ENCODE data around the gene LRCH1. TPM values are rescaled to one million over a fixed set of nuclear protein-coding genes. Genes with fewer than 3 reads are reported as not detected.

Gene LRCH1
- total and polyA plus RNA-seq, 5 donors from 2014 or later = 2.6 to 23.5 (median 3.4) TPM

GRCh38 chr13:46565808-46566750 is 13.1 kb downstream of the LRCH1 start:
- Histone ChIP-seq H3K4me3 (ENCODE audit: low read depth, low read length) (no peak overlapping the region), H3K27me3 (ENCODE audit: control insufficient read depth, insufficient read depth, low read length) (no peaks in the 10 kb centered on the region), H3K27ac (ENCODE audit: insufficient read depth, low read length, poor library complexity, severe bottlenecking) (no peak overlapping the region), H3K4me1 (ENCODE audit: control insufficient read depth, insufficient read depth, low read length, poor library complexity, severe bottlenecking) (no peaks in the 10 kb centered on the region), H3K9me3 (ENCODE audit: control insufficient read depth in 2 of 2, low read length in 2 of 2) (no peaks in the 10 kb centered on the region), H3K36me3 (ENCODE audit: control insufficient read depth, insufficient read depth, low read length) (no peaks in the 10 kb centered on the region)
- no peak overlapping the region for H3K27ac Mint-ChIP-seq
- ATAC-seq (ENCODE audit: low read depth in 2 of 2) (no peak), DNase-seq (no peak)
- H3K4me1 Mint-ChIP-seq = peaks cover 14 to 47% (median 27%) of the 10 kb centered on the region in 4 donors
- no peaks in the 10 kb centered on the region for H3K27me3 Mint-ChIP-seq
- no peaks in the 10 kb centered on the region for H3K36me3 Mint-ChIP-seq
- H3K4me3 Mint-ChIP-seq = no peak overlapping the region
- H3K9me3 Mint-ChIP-seq = no peaks in the 10 kb centered on the region

- Mint-ChIP-seq H3K4me1 (peaks cover 14 to 60% (median 29%) of the 10 kb centered on the region in 4 donors), H3K27ac (no peak overlapping the region), H3K4me3 (no peak overlapping the region), H3K36me3 (no peaks in the 10 kb centered on the region), H3K9me3 (no peaks in the 10 kb centered on the region), H3K27me3 (no peaks in the 10 kb centered on the region)
- no peak overlapping the region for H3K27ac ChIP-seq (ENCODE audit: insufficient read depth, low read length, poor library complexity, severe bottlenecking)
- no peaks in the 10 kb centered on the region for H3K27me3 ChIP-seq (ENCODE audit: control insufficient read depth, insufficient read depth, low read length)
- no peak overlapping the region for H3K4me3 ChIP-seq (ENCODE audit: low read depth, low read length)
- H3K36me3 ChIP-seq (ENCODE audit: control insufficient read depth, insufficient read depth, low read length) = no peaks in the 10 kb centered on the region
- no peak for ATAC-seq (ENCODE audit: low read depth in 2 of 2)
- H3K4me1 ChIP-seq (ENCODE audit: control insufficient read depth, insufficient read depth, low read length, poor library complexity, severe bottlenecking) = no peaks in the 10 kb centered on the region
- no peak for DNase-seq
- no peaks in the 10 kb centered on the region for H3K9me3 ChIP-seq (ENCODE audit: control insufficient read depth in 2 of 2, low read length in 2 of 2)
Measured at GRCh38 chr13:46567671-46568070, 14.7 kb downstream of the LRCH1 start.

- H3K9me3 Mint-ChIP-seq = no peaks in the 10 kb centered on the region
- Histone ChIP-seq H3K27me3 (ENCODE audit: control insufficient read depth, insufficient read depth, low read length) (no peaks in the 10 kb centered on the region), H3K36me3 (ENCODE audit: control insufficient read depth, insufficient read depth, low read length) (no peaks in the 10 kb centered on the region), H3K4me1 (ENCODE audit: control insufficient read depth, insufficient read depth, low read length, poor library complexity, severe bottlenecking) (no peaks in the 10 kb centered on the region), H3K27ac (ENCODE audit: insufficient read depth, low read length, poor library complexity, severe bottlenecking) (no peak overlapping the region), H3K9me3 (ENCODE audit: control insufficient read depth in 2 of 2, low read length in 2 of 2) (no peaks in the 10 kb centered on the region), H3K4me3 (ENCODE audit: low read depth, low read length) (no peak overlapping the region)
- peaks cover 14 to 71% (median 36%) of the 10 kb centered on the region in 4 donors for H3K4me1 Mint-ChIP-seq
- peaks cover 4% of the 10 kb centered on the region for H3K36me3 Mint-ChIP-seq
- H3K27ac Mint-ChIP-seq = peak overlapping the region in 2 of 3 donors; percentile 38 to 81
- H3K27me3 Mint-ChIP-seq = no peaks in the 10 kb centered on the region
- H3K4me3 Mint-ChIP-seq = no peak overlapping the region
- ATAC-seq (ENCODE audit: low read depth in 2 of 2) (no peak), DNase-seq (no peak)
Measured at GRCh38 chr13:46569456-46569855, 16.5 kb downstream of the LRCH1 start.

GRCh38 chr13:46570273-46570672 is 17.3 kb downstream of the LRCH1 start:
- H3K27me3 Mint-ChIP-seq = no peaks in the 10 kb centered on the region
- ATAC-seq (ENCODE audit: low read depth in 2 of 2) = no peak
- DNase-seq = no peak
- H3K4me1 ChIP-seq (ENCODE audit: control insufficient read depth, insufficient read depth, low read length, poor library complexity, severe bottlenecking) = no peaks in the 10 kb centered on the region
- no peaks in the 10 kb centered on the region for H3K36me3 ChIP-seq (ENCODE audit: control insufficient read depth, insufficient read depth, low read length)
- H3K9me3 Mint-ChIP-seq = no peaks in the 10 kb centered on the region
- no peaks in the 10 kb centered on the region for H3K9me3 ChIP-seq (ENCODE audit: control insufficient read depth in 2 of 2, low read length in 2 of 2)
- H3K27ac ChIP-seq (ENCODE audit: insufficient read depth, low read length, poor library complexity, severe bottlenecking) = no peak overlapping the region
- no peak overlapping the region for H3K4me3 Mint-ChIP-seq
- H3K27ac Mint-ChIP-seq = no peak overlapping the region
- no peak overlapping the region for H3K4me3 ChIP-seq (ENCODE audit: low read depth, low read length)
- H3K4me1 Mint-ChIP-seq = peaks cover 11 to 70% (median 40%) of the 10 kb centered on the region in 4 donors
- no peaks in the 10 kb centered on the region for H3K27me3 ChIP-seq (ENCODE audit: control insufficient read depth, insufficient read depth, low read length)
- peaks cover 4% of the 10 kb centered on the region for H3K36me3 Mint-ChIP-seq

GRCh38 chr13:46571189-46571908 is 18.4 kb downstream of the LRCH1 start:
- DNase-seq (no peak), ATAC-seq (ENCODE audit: low read depth in 2 of 2) (no peak)
- H3K27me3 ChIP-seq (ENCODE audit: control insufficient read depth, insufficient read depth, low read length) = no peaks in the 10 kb centered on the region
- peaks cover 8 to 69% (median 42%) of the 10 kb centered on the region in 4 donors for H3K4me1 Mint-ChIP-seq
- no peaks in the 10 kb centered on the region for H3K36me3 ChIP-seq (ENCODE audit: control insufficient read depth, insufficient read depth, low read length)
- peak overlapping the region in 1 of 3 donors; percentile 25 for H3K27ac Mint-ChIP-seq
- H3K36me3 Mint-ChIP-seq = peaks cover 5% of the 10 kb centered on the region
- no peak overlapping the region for H3K27ac ChIP-seq (ENCODE audit: insufficient read depth, low read length, poor library complexity, severe bottlenecking)
- no peaks in the 10 kb centered on the region for H3K9me3 ChIP-seq (ENCODE audit: control insufficient read depth in 2 of 2, low read length in 2 of 2)
- no peaks in the 10 kb centered on the region for H3K9me3 Mint-ChIP-seq
- H3K4me1 ChIP-seq (ENCODE audit: control insufficient read depth, insufficient read depth, low read length, poor library complexity, severe bottlenecking) = no peaks in the 10 kb centered on the region
- H3K4me3 Mint-ChIP-seq = no peak overlapping the region
- no peak overlapping the region for H3K4me3 ChIP-seq (ENCODE audit: low read depth, low read length)
- no peaks in the 10 kb centered on the region for H3K27me3 Mint-ChIP-seq

GRCh38 chr13:46571909-46572595 is 19.1 kb downstream of the LRCH1 start:
- Mint-ChIP-seq H3K27ac (peak overlapping the region in 2 of 3 donors; percentile 30 to 59), H3K27me3 (no peaks in the 10 kb centered on the region), H3K4me3 (peak overlapping the region in 1 of 4 donors; percentile 13), H3K9me3 (no peaks in the 10 kb centered on the region), H3K4me1 (peaks cover 6 to 71% (median 44%) of the 10 kb centered on the region in 4 donors), H3K36me3 (peaks cover 8% of the 10 kb centered on the region)
- no peak for ATAC-seq (ENCODE audit: low read depth in 2 of 2)
- no peak for DNase-seq
- Histone ChIP-seq H3K36me3 (ENCODE audit: control insufficient read depth, insufficient read depth, low read length) (no peaks in the 10 kb centered on the region), H3K4me3 (ENCODE audit: low read depth, low read length) (no peak overlapping the region), H3K27ac (ENCODE audit: insufficient read depth, low read length, poor library complexity, severe bottlenecking) (no peak overlapping the region), H3K27me3 (ENCODE audit: control insufficient read depth, insufficient read depth, low read length) (no peaks in the 10 kb centered on the region), H3K4me1 (ENCODE audit: control insufficient read depth, insufficient read depth, low read length, poor library complexity, severe bottlenecking) (no peaks in the 10 kb centered on the region), H3K9me3 (ENCODE audit: control insufficient read depth in 2 of 2, low read length in 2 of 2) (no peaks in the 10 kb centered on the region)

GRCh38 chr13:46572752-46573431 is 19.9 kb downstream of the LRCH1 start:
- H3K36me3 Mint-ChIP-seq = peaks cover 8% of the 10 kb centered on the region
- Histone ChIP-seq H3K36me3 (ENCODE audit: control insufficient read depth, insufficient read depth, low read length) (no peaks in the 10 kb centered on the region), H3K27ac (ENCODE audit: insufficient read depth, low read length, poor library complexity, severe bottlenecking) (no peak overlapping the region), H3K4me1 (ENCODE audit: control insufficient read depth, insufficient read depth, low read length, poor library complexity, severe bottlenecking) (peaks cover 6% of the 10 kb centered on the region), H3K9me3 (ENCODE audit: control insufficient read depth in 2 of 2, low read length in 2 of 2) (no peaks in the 10 kb centered on the region), H3K4me3 (ENCODE audit: low read depth, low read length) (no peak overlapping the region), H3K27me3 (ENCODE audit: control insufficient read depth, insufficient read depth, low read length) (no peaks in the 10 kb centered on the region)
- H3K9me3 Mint-ChIP-seq = no peaks in the 10 kb centered on the region
- no peaks in the 10 kb centered on the region for H3K27me3 Mint-ChIP-seq
- peak overlapping the region in 1 of 3 donors; percentile 30 for H3K27ac Mint-ChIP-seq
- no peak for DNase-seq
- ATAC-seq (ENCODE audit: low read depth in 2 of 2) = no peak
- no peak overlapping the region for H3K4me3 Mint-ChIP-seq
- H3K4me1 Mint-ChIP-seq = peaks cover 14 to 76% (median 46%) of the 10 kb centered on the region in 4 donors

Data from CD4-positive, CD25-positive, alpha-beta regulatory T cell (primary cell).